ENCODE measurements around the gene STRBP.

GRCh38 chr9:123263227-123263626, 5.2 kb downstream of the STRBP start:
- no peak for TF ChIP-seq CTCF (conservative IDR thresholded peaks at IDR 0.05)
- no peak for TF ChIP-seq ZFX (IDR thresholded peaks at IDR 0.05)
